GM19372 (cell line): ENCODE data around the gene CREBBP.

Experiments used
- ATAC-seq: cut with Tn5 transposase; IDR thresholded peaks from one replicate; pipeline ENCODE4 v1.9.1; 2021; ENCODE audit warnings: mild to moderate bottlenecking, low read depth, moderate library complexity; ENCODE audit not compliant: unreplicated experiment

CREBBP gene

DNA sequence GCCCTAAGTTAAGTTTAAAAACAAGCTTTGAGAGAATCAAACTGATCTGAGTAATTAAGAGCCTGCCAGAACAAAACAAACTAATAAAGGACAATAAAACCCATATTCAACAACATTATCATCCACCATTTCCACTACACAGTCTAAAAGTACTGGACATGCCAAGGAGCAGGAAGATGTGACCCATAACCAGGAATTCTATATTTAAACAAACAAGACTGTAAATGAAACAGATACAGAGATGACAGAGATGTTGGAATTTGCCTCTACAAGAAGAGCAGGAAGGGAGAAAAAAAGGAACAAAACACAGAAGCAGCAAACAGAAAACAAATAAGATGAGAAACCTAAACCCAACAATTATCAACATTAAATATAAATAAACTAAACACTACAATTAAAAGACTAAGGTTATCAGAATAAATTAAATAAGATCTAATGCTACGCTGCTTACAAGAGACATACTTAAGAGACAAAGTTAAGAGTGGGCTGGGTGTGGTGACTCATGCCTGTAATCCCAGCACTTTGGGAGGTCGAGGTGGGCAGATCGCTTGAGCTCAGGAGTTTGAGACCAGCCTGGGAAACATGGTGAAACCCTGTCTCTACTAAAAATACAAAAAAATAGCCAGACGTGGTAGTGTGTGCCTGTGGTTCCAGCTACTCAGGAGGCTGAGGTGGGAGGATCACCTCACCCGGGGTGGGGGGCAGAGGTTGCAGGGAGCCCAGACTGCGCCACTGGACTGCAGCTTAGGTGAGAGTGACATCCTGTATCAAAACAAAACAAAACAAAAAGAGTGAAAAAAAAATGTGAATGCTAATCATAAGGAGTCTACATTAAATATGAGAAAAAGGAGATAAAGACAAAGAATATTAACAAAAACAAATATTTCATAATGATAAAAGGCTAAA, 50.6 kb downstream of the CREBBP start:
- no peak for ATAC-seq

DNA sequence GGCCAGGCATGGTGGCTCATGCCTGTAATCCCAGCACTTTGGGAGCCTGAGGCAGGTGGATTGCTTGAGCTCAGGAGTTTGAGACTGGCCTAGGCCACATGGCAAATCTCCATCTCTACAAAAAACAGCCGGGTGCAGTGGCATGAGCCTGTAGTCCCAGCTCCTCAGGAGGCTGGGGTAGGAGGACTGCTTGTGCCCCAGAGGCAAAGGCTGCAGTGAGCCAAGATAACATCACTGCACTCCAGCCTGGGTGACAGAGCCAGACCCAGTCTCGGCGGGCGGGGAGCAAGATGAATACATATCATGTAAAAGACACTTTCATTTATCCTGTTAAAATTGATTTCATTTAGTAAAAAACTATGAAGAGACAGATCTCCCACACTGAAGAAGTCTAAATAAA, 54.6 kb downstream of the CREBBP start:
- no peak for ATAC-seq

DNA sequence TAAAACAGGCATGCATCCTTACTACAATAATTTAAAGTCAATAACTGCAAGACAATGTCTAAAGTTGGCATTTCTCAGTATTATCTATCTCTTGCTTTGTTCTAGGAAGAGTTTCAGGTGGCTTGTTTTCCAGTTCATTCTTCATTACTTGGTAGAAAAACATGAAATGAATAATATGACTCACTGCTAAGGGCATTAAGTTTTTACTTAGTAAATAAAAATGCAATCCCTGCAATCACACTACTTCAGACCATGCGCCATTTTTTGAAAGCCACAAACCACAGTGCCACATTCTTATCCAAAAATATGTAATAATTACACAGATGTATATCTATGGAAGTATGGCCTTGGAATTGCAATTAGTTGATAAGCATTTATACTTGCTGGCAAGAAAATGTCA, 55.4 kb downstream of the CREBBP start:
- ATAC-seq: no peak

DNA sequence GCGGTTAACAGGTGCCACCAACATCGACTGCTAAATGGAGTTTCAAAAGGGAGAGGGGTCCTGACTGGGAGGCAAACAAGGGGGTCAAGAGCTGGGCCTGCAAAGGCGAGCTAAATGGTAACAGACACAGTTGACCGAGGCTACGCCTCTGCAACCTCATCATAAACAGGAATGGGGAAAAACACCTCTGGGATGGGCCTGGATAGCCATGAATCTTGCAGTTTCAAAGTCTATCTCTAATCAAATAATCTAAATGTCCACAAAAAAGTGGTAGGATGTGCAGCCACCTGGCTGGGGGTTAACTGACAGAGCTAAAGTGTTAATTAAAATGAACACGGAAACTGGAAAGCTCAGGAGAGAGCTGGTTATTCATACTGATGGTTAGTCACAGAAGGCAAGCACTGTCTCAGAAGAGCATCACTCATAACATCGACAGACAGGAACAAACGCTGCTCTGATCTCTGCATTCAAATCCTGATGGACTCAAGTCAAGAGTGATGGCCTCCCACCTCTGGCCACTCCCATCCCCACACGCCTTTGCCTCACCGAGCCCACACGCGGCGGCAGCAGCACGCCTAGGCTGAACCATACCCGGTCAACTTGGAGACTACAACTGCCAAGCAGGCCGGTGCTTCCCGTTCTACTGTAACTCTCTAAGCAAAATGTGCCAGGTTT, 56.3 kb downstream of the CREBBP start:
- no peak for ATAC-seq

DNA sequence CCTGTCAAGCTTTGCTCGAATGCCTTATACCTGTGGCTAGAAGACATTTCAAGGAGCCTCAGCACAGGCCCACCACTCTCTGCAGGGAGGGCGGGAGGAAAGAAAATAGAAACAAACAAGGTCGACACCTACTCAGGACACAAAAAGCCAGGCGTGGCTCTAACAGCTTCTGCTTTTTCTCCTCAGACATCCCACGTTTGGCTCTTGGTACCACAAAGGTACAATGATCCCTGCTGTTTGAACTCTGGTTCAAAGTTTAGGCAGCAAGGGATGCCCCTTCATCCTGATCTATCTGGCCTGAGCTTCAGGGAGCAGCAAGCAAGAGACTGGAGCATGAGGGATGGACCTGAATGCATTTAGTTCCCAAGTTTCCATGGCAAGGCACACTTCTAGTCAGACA, 57.1 kb downstream of the CREBBP start:
- ATAC-seq: no peak

DNA sequence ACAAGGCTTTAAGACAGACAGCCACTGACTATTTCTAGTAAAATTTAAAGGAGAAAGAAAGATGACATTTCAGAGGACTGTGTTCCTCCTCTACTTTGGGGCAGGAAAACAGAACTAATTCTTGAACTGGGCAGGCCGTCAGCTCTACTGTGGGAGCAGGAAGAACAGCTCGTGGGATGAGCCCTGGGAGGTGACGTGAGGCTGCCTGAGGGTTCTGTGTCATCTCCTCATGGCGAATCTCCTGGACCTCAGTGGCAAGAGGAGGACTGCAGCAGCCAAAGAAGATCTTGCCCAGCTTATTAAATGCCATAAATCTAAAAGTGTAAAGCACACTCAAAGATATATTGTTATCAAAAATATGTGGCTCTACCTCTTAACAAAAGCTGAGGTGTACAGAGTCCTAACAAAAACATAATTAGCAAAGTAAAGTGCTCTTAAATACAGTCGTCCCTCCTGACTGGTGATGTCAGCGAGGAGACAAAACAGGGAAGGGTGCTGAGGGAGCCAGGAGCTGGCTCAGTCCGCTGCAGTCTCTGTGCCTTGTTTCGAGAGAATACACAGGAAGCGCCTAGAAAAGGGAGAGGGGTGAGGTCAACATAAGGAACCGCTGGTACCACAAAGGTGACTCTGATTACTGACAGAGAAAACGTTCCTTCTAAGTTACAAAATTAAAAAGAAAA, 58.0 kb downstream of the CREBBP start:
- ATAC-seq: no peak

DNA sequence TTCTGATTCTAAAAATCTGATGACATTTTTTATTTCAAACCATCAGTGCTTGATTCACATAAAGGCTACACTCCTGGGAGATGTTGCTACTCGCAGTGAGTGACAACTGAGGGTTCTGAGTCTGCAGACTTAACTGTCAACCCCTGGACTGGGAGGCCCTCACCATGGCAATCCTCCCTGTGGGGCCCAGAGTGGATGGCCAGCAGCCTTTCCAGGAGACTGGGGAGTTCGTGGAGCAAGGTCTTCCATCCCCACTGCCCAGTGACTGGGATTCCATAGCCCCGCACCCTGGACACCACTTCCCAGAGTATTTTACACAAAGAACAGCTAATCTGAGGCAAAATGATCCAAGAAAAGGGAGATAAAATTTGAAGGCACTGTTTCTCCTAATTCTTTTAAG, 59.3 kb downstream of the CREBBP start:
- no peak for ATAC-seq

DNA sequence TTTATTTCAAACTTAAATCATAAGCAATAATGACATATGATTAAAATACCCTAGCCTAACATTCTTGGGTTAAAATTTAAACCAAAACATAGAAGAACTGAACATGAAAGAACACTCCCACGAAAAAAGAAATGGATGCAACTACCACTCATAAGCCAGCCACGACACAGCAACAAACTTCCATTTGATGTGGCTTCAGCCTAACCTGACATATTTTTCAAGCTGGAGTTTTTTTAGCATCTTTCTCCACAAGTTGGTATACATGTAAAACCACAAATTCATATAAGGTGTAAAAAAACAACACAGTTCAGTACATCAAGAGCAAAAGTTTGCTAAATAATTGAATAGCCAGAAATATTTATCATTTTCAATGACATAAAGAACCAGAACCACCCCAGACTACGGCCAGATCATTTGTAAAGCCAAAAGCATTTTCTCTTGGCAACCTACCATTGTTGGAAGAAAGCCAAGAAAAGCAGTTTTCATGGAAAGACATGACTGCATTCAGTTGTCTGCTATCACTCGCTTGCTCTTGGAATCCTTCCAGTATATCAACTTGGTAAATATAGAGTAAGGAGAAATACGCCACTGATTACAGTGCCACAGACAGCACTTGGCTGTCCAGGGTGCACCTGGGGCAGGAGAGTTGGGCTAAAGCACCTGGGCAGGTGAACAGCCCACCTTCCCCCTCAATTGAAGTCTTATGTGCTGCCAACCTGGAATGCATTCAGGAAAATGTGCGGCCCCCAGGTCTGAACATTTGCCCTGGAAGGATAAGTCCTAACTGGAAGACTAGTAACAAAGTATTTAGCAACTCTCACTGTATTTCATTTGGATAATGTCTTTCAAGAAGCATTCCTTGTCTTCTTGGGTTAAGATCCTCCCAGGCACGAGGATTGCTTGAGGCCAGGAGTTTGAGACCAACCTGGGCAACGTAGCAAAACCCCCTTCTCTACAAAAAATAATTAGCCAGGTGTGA, 60.5 kb downstream of the CREBBP start:
- ATAC-seq: no peak

DNA sequence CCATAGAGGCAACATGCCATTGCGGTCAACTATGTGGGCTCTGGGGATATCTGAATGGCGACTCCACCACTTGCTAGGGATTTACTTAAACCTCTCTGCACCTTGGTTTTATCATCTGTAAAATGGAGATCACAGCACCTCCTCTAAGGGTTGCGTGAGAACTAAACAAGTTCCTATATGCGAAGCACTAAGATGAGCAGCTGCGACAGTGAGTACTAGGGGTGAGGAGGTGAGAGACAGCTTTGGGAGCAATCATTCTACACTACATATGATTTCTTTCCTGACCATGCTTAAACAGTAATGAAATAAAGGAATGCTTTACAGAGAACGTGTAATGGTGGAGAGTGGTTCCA, 61.4 kb downstream of the CREBBP start:
- ATAC-seq: no peak

DNA sequence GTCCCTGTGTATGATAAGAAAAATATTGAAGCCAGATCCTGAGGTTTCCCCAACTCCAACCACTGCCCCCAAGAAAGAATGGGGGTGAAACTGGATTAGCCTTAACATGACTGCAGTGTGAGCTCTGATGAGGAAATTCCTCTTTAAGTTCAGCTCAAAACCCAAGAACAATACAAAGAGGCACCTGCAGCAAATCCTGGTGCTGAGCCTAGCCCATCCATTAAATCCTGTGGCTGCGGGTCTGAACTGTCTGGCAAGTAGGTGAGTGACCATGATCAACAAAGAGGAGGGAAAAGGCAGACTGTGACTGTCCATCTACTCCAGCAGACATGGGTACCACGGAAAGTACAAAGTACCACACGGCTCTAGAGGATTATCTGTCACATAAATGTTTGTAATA, 64.2 kb downstream of the CREBBP start:
- ATAC-seq: no peak

DNA sequence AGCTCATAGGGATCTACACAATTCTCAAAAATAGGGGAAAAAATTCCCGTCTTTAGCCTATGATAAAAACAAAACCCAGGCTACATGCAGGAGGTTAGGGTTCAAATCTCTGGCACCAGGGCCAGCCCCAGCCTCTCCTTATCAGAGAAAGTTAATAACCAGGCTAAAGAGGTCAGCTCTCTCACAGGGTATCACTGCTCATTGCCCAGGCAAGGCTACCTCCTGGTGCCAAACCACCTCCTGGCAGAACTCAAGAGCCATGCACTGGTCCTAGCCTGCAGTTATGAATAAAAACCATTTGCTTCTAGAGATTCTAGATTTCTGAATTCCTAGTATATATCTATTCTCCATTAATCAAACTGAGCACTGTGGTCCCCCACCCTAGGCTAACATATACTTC, 65.8 kb downstream of the CREBBP start:
- ATAC-seq: no peak

DNA sequence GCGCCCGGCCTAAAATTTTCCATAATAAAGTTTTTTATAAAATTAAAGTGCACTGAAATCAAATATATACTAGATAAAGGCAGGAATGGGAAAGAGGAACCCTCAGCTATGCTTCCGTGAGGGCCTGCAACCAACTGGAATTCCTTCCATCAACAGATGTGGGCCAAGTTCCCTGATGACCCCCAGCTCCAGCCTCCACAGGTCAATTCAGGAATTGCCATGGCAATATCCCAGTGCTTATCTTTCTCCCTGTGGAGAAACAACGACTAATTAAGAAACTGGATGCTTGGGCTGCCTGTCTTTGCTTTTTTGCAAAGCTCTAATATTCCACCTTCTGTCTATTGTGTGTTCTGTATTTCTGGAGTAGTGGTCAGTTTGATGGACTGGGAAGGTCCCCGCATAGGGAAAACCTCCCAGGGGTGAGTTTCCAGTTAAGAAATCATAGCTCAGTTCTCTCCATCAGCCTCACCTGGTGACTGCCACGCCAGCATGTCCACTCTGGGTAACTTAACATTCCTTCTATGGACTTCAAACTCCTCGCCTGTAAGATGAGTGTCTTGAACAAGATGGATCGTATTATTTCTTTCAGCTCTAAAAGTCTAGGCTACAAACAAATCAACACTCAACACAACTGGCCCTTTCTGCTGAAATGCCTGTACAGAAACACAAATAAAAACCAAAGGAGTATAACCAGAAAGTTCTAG, 67.9 kb downstream of the CREBBP start:
- no peak for ATAC-seq

DNA sequence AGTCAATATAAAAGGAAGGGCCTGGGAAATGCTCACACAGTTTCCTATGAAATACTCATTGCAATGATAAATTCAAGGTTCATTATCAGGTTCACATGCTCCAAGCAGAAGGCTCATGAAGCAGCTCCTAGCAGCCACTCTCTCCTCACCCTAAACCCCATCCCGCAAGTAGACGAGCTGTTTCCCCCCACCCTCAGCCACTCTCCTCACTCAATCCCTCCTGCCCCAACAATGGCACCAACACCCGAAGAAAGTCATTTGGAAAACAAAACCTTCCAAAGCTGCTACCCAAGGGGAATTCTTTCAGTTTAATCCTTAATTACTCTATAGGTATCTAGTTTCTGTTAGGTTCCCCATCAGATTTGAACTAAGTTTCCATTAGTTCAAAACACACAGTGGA, 69.7 kb downstream of the CREBBP start:
- ATAC-seq: no peak

DNA sequence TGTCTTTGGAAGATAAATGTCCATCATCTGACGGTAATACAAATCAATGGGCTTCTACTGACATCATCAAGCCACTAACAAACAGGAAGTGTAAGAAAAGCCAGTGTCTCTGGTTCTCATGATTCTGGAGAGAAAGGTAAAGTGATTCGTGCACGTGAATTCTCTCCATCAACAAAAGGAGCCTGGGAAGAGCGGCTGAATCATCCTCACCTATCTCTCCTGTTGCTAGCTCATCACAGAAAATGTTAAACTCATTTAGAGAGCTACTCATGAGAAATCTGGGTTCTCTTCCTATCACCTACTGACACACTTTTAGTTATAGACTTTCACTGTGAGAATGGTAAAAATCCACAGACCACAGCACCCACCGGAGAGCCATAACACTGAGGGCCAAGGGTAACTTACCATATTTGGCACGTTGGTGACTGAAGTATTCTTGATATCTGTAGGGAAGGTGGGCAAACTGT, 70.3 kb downstream of the CREBBP start:
- ATAC-seq: no peak

DNA sequence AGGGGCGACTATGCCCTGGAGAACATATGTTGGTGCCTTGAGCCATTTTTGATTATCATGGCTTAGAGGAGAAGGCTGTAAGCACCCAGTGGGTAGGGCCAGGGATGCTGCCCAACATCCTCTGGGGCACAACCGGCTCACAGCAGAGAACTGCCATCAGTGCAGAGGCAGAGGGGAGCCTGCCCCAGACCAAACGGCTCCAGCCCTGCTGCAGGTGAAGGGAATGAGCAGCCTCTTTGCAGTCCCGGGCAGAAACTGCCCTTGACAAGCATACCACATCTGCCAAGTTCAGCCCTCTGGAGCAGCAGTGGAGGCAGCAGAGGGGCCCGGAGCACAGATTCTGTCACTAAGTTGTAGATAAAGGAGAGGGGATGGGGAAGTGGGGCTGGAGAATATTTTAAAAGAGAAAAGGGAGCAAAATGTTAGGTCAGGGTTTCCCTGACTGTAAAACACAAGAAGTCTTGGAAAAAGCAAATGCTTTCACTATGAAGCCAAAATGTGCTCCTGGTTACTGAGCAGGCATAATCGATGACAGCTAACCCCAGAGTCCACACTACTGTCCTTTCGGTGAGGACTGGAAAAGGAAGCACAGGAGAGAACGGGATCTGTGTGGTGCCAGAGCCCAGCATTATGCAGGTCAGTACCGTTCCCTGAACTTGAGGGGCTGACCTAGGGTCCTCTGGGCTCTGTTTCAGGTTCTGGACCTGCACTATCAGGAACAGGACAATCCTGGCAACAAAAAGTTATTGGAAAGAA, 72.0 kb downstream of the CREBBP start:
- no peak for ATAC-seq

DNA sequence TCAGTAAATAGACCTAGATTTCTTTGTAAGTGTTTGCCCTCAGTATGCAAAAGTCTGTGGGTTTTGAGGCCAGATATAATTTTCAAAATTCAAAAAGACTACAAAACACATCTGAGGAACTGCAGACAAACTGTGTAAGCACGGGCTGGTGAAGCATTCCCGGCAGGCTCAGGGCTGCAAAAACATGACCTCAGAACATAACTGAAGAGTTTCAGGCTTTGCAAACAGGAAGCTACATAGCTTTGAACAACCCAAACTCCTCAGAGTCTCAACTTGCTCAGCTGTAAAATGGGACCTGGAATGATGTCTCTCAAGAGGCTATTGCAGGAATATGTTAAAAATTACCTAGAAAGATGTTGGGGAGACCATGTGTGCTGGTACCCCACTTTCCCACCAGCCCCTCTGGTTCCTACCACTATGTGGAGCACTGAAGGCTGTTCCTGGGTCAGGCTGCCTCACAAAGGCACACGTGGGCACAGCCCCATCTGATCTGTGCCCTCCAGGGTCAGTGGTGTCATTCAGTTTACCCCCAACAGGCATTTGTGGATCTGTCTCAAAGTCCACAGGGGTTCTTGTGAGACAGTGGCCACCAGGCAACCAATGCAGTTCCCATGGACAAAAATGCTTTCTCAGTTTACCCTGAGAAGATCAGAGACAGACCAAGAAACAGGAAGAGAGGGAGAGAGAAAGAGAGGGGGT, 72.9 kb downstream of the CREBBP start:
- ATAC-seq: no peak

DNA sequence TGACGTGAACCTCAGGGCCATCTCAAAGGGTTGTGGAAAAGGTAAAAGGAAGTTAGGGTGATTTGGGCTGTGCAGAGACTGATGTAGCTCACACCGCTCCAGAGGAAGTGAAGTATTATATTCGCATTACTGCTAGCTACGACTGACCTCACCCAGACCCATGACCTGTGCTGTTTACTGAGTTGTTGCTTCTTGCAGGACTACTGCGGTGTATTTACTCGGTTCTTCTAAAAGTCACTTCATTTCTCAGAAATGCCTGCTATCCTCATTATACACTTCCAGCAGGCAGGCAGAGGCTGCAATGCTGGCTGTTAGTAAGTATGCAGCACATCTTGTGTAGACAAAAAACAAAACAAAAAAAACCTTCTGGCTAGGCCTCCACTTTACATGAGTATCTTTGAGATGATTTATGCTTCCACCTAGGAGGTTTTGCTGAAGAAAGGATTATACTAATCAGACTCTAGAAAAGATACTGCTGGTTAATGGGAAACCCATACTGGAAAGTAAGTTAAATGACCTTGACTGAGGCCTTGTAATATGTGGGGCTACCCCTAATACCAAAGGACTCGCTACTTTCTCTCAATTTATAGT, 76.0 kb downstream of the CREBBP start:
- no peak for ATAC-seq
